ENCODE measurements around the gene CCDC159. TPM values are rescaled to one million over a fixed set of nuclear protein-coding genes. Genes with fewer than 3 reads are reported as not detected.

The CCDC159 gene
- total RNA-seq, 1 donor = 6.0 TPM

- DNase-seq (ENCODE audit: low read depth) = peak; percentile 87
- TF ChIP-seq CTCF (IDR thresholded peaks at IDR 0.05; ENCODE audit: insufficient read depth, low read depth, low read length) = no peak
- peak within 1 kb of the TSS; percentile 65 for H3K4me3 ChIP-seq (ENCODE audit: low read depth, low read length)
Measured at GRCh38 chr19:11355160-11356073, 9.1 kb downstream of the CCDC159 start, which contains the start of gene PLPPR2. PLPPR2 (plus strand) TSS chr19:11355432; CDS start chr19:11357674, 2,242 bp downstream.

- peak overlapping the region; percentile 65 for H3K4me3 ChIP-seq (ENCODE audit: low read depth, low read length)
- no peak for DNase-seq (ENCODE audit: low read depth)
- TF ChIP-seq CTCF (IDR thresholded peaks at IDR 0.05; ENCODE audit: insufficient read depth, low read depth, low read length) = no peak
Measured at GRCh38 chr19:11356074-11356397, 9.7 kb downstream of the CCDC159 start.

- DNase-seq (ENCODE audit: low read depth) = no peak
- TF ChIP-seq CTCF (IDR thresholded peaks at IDR 0.05; ENCODE audit: insufficient read depth, low read depth, low read length) = no peak
- no peak overlapping the region for H3K4me3 ChIP-seq (ENCODE audit: low read depth, low read length)
Measured at GRCh38 chr19:11356676-11357550, 10.6 kb downstream of the CCDC159 start.

- DNase-seq (ENCODE audit: low read depth) = no peak
- no peak overlapping the region for H3K4me3 ChIP-seq (ENCODE audit: low read depth, low read length)
- TF ChIP-seq CTCF (IDR thresholded peaks at IDR 0.05; ENCODE audit: insufficient read depth, low read depth, low read length) = no peak
Measured at GRCh38 chr19:11359421-11359820, 13.1 kb downstream of the CCDC159 start.

- DNase-seq (ENCODE audit: low read depth) = no peak
- no peak for TF ChIP-seq CTCF (IDR thresholded peaks at IDR 0.05; ENCODE audit: insufficient read depth, low read depth, low read length)
- no peak overlapping the region for H3K4me3 ChIP-seq (ENCODE audit: low read depth, low read length)
Measured at GRCh38 chr19:11361037-11361770, 14.9 kb downstream of the CCDC159 start.
